Neural crest cell (in vitro differentiated cells): ENCODE data around the gene PAH. TPM values are rescaled to one million over a fixed set of nuclear protein-coding genes. Genes with fewer than 3 reads are reported as not detected.

Source experiments
- DNase-seq: peaks from one replicate; pipeline ENCODE4 v3.0.0; 2021; ENCODE audit warnings: low read depth, mixed read lengths, low spot score
- H3K27ac Mint-ChIP-seq: one replicate; pipeline ENCODE4 v1.8.0; 2021; ENCODE audit warnings: mild to moderate bottlenecking, mixed read lengths; ENCODE audit not compliant: unreplicated experiment
- H3K27me3 Mint-ChIP-seq: 2 replicates; pipeline ENCODE4 v1.8.0; 2021; ENCODE audit warnings: low read depth, mild to moderate bottlenecking, mixed read lengths
- H3K36me3 Mint-ChIP-seq: 2 replicates; pipeline ENCODE4 v1.8.0; 2021; ENCODE audit warnings: low read depth, mild to moderate bottlenecking, mixed read lengths
- H3K4me1 Mint-ChIP-seq: 2 replicates; pipeline ENCODE4 v1.8.0; 2021; ENCODE audit warnings: mixed read lengths
- H3K4me3 Mint-ChIP-seq: one replicate; pipeline ENCODE4 v1.8.0; 2021; ENCODE audit warnings: mild to moderate bottlenecking, mixed read lengths
- H3K9me3 Mint-ChIP-seq: 2 replicates; pipeline ENCODE4 v1.8.0; 2021; ENCODE audit warnings: mixed read lengths
- CTCF ChIP-seq: fragments of 200-600 bp; sonication (generic); conservative IDR thresholded peaks from 2 replicates; pipeline ENCODE4 v1.5.0; 2021; ENCODE audit warnings: antibody characterized with exemption, mild to moderate bottlenecking
- total RNA-seq: library from RNA; stranded (reverse); gene quantifications from 2 replicates; pipeline ENCODE4 v1.2.1, GENCODE V29; 2021

PAH gene
- total RNA-seq, 1 donor from 2014 or later, result not detected

- Mint-ChIP-seq H3K27ac (no peak overlapping the region), H3K4me3 (no peak overlapping the region), H3K36me3 (no peaks in the 10 kb centered on the region), H3K27me3 (peaks cover 62% of the 10 kb centered on the region), H3K9me3 (no peaks in the 10 kb centered on the region), H3K4me1 (peaks cover 7% of the 10 kb centered on the region)
- no peak for TF ChIP-seq CTCF
- no peak for DNase-seq
These were observed 605 bp downstream of the PAH start for GRCh38 chr12:102916252-102917025.

- H3K4me1 Mint-ChIP-seq, result peaks cover 7% of the 10 kb centered on the region
- DNase-seq, result no peak
- no peaks in the 10 kb centered on the region for H3K9me3 Mint-ChIP-seq
- no peak overlapping the region for H3K27ac Mint-ChIP-seq
- H3K36me3 Mint-ChIP-seq, result no peaks in the 10 kb centered on the region
- H3K4me3 Mint-ChIP-seq, result no peak overlapping the region
- no peak for TF ChIP-seq CTCF
- H3K27me3 Mint-ChIP-seq, result peaks cover 43% of the 10 kb centered on the region
These were observed 3.4 kb downstream of the PAH start for GRCh38 chr12:102913453-102914226.

- H3K9me3 Mint-ChIP-seq, result no peaks in the 10 kb centered on the region
- no peak overlapping the region for H3K4me3 Mint-ChIP-seq
- H3K27me3 Mint-ChIP-seq, result peaks cover 36% of the 10 kb centered on the region
- no peak for TF ChIP-seq CTCF
- peaks cover under 1% of the 10 kb centered on the region for H3K4me1 Mint-ChIP-seq
- no peak overlapping the region for H3K27ac Mint-ChIP-seq
- H3K36me3 Mint-ChIP-seq, result no peaks in the 10 kb centered on the region
- DNase-seq, result no peak
These were observed 4.8 kb downstream of the PAH start for GRCh38 chr12:102912258-102912657.

- no peak for DNase-seq
- no peak overlapping the region for H3K27ac Mint-ChIP-seq
These were observed 5.7 kb downstream of the PAH start for GRCh38 chr12:102911320-102911719.

GRCh38 chr12:102910792-102911191 is 6.3 kb downstream of the PAH start:
- Mint-ChIP-seq H3K9me3 (no peaks in the 10 kb centered on the region), H3K27ac (no peak overlapping the region), H3K27me3 (peaks cover 27% of the 10 kb centered on the region), H3K4me1 (no peaks in the 10 kb centered on the region), H3K4me3 (no peak overlapping the region), H3K36me3 (no peaks in the 10 kb centered on the region)
- DNase-seq, result no peak
- no peak for TF ChIP-seq CTCF

More at GRCh38 chr12:102911320-102911719, 5.7 kb downstream of the PAH start:
- TF ChIP-seq CTCF, result no peak
- no peaks in the 10 kb centered on the region for H3K4me1 Mint-ChIP-seq
- no peaks in the 10 kb centered on the region for H3K36me3 Mint-ChIP-seq
- no peak overlapping the region for H3K4me3 Mint-ChIP-seq
- H3K9me3 Mint-ChIP-seq, result no peaks in the 10 kb centered on the region
- peaks cover 32% of the 10 kb centered on the region for H3K27me3 Mint-ChIP-seq
